Retinal pigment epithelial cell (primary cell): Measurements from ENCODE around the gene KRTAP22-2.

ENCODE experiments used
- DNase-seq: peaks from one replicate; pipeline ENCODE4 v3.0.0-alpha.2; 2010; ENCODE audit warnings: low read depth
- H3K4me3 ChIP-seq: 2 replicates; pipeline ENCODE4 v1.5.1; 2011; ENCODE audit warnings: mild to moderate bottlenecking, low read length, control low read depth, moderate library complexity
- TF ChIP-seq, protein P1 (sequence below): conservative IDR thresholded peaks from 2 replicates; pipeline ENCODE4 v1.5.1; 2011; ENCODE audit warnings: low read depth, low read length, control low read depth, inconsistent platforms

KRTAP22-2 gene

DNA sequence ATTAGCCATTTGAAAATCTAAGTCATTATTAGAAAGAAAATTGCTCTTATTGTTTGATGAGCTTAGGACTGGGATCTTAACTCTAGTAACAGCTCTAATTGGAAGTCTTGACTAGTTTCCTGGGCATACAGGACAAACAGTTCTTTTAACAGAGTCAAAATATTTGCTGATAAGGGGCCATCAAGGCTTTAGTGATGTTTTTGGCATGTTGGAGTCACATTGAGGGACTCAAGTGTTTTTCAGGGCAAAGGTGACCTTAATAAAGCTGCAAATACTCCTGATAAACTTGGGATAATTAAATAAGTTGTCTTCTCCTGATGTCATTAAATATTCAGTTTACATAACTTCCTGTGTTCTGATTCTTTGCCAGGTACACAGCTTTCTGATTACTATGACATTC lies 22.6 kb downstream of the KRTAP22-2 start:
- DNase-seq = no peak
- no peak overlapping the region for H3K4me3 ChIP-seq
- TF ChIP-seq, protein P1, sequence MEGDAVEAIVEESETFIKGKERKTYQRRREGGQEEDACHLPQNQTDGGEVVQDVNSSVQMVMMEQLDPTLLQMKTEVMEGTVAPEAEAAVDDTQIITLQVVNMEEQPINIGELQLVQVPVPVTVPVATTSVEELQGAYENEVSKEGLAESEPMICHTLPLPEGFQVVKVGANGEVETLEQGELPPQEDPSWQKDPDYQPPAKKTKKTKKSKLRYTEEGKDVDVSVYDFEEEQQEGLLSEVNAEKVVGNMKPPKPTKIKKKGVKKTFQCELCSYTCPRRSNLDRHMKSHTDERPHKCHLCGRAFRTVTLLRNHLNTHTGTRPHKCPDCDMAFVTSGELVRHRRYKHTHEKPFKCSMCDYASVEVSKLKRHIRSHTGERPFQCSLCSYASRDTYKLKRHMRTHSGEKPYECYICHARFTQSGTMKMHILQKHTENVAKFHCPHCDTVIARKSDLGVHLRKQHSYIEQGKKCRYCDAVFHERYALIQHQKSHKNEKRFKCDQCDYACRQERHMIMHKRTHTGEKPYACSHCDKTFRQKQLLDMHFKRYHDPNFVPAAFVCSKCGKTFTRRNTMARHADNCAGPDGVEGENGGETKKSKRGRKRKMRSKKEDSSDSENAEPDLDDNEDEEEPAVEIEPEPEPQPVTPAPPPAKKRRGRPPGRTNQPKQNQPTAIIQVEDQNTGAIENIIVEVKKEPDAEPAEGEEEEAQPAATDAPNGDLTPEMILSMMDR = no peak

DNA sequence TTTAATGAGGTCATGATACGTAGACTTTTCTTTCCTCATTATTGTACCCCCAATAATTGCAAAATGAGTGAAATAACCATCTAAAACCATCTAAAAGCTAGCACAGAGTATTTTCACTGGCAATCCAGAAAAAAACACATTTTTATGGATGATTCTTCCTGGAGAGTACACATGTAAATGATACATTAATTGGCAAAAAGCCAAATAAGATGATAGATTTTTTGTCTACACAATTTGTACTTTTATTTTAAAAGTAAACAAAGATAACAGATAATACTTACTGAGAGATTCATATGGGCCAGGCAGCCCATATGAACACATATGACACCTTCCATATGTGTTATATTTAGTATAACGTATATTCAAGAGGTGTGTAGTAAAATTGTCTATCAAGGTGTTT lies 26.6 kb downstream of the KRTAP22-2 start:
- H3K4me3 ChIP-seq = no peak overlapping the region
- DNase-seq = no peak
- TF ChIP-seq, protein P1 = no peak

DNA sequence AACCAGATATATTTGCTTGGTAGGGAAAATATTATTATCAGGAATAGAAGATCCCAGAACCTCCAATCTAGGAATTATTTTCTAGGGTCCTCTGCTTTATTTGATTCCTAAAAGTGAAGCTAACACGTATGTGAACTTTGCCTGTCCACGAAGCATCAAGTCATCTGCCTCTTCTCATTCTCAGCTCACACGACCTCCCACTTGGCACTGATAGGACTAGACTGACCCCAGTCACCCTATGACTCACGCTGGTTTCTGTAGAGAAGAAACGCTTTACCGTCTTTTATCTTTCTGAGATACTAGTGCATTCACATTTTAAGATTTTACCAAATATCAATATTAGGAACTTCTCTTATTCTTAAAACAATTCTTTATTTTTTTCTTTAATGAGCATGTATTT lies 27.1 kb downstream of the KRTAP22-2 start:
- TF ChIP-seq, protein P1 = no peak
- no peak overlapping the region for H3K4me3 ChIP-seq
- no peak for DNase-seq

DNA sequence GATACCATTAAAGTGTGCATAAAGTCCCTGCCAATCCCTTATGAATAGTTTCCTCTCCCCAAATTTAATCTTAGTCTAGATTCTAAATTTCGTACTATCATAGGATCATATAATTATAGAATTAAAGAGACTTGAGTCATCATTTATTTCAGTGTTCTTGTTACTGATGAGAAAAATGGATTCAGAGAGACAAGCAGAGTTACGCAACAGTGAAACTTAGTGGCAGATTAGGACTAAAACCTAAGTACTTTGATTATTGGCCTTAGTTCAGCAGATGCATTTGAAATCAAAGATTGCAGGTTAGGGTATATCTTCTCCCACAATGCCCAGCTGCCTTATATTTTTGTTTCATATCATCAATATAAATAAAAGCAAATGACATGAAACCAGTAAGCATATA lies 28.2 kb downstream of the KRTAP22-2 start:
- TF ChIP-seq, protein P1 = no peak
- DNase-seq = no peak
- no peak overlapping the region for H3K4me3 ChIP-seq

DNA sequence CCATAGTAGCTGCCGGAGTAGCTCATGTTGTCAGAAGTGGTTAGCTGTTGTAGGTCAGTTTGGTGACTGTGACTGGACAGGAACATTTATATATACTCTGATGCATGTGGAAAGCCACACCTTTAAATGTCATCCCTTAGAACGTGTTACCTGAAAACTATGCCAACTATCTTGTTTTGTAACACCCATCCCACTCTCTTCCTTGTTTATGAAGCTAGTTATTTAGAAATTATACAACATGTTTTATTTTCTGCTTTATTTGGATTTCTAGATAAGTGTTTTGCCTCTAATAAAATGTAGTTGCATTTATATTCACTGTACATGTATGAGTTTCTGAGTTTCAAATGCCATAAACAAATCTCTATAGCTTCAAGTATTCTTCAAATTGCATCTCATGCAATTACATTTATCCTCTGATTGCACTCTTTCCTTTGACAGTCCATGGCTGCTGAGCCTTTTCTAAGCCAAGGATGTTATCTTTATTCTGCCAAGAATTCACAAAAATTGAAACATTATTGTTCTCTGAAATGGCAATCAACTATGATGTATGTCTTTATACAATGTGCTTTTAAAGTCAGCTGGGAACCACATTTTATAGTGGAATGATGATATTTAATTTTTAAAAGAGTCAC lies 28.8 kb downstream of the KRTAP22-2 start, which contains the start of gene KRTAP19-7:
Gene KRTAP19-7, minus strand, starts transcription at position 51 of the 632 bp plus-strand sequence. Its CDS starts 25 bp downstream, at position 26.
- no peak within 1 kb of the TSS for H3K4me3 ChIP-seq
- no peak for DNase-seq
- TF ChIP-seq, protein P1 = no peak

DNA sequence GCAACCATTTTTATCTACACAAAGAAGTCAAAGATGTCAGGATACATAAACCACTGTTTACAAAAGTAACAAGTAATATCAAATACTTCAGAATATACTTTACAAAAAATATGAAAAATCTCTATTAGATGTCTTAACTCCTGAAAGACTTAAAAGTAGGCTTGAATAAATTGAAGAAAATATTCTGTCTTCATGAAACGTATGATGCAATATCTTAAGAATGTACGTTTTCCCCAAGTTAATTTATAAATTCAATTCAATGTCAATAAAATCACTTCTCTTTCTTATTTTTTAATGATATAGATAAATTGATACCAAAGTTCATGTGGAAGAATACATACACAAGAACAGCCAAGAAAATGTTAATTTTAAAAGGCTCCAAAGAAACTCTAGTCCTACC lies 35.1 kb downstream of the KRTAP22-2 start:
- no peak for DNase-seq
- no peak overlapping the region for H3K4me3 ChIP-seq
- TF ChIP-seq, protein P1 = no peak

DNA sequence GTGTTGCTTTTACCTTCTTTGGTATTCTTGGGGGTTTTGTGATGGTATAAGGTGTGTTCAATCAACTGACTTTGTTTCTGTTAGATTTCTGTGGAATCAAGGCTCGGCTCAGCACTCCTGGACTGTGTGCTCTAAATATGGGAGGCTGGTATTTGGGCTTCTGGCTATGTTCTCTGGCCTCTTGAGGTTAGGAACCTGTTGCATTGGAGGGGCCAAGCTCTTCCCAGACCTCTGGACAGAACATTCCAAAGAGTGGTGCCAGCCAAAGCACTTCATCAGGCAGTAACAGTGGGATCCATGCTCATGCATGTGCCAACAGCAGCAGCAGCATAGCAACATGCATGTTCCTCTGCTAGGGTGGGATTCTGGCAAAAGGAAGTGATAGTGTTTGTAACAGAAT lies 37.4 kb downstream of the KRTAP22-2 start:
- no peak for DNase-seq
- TF ChIP-seq, protein P1 = no peak
- H3K4me3 ChIP-seq = no peak overlapping the region
